Epithelial cell of umbilical artery (primary cell): ENCODE measurements around the gene ANKZF1. TPM values are rescaled to one million over a fixed set of nuclear protein-coding genes. Genes with fewer than 3 reads are reported as not detected.

ENCODE experiments used
- total RNA-seq: library from RNA; depleted of rRNA; stranded (reverse); fragments of >200 nt; gene quantifications from 2 replicates; pipeline ENCODE4 v1.2.3, GENCODE V29; 2014

ANKZF1 gene, protein sequence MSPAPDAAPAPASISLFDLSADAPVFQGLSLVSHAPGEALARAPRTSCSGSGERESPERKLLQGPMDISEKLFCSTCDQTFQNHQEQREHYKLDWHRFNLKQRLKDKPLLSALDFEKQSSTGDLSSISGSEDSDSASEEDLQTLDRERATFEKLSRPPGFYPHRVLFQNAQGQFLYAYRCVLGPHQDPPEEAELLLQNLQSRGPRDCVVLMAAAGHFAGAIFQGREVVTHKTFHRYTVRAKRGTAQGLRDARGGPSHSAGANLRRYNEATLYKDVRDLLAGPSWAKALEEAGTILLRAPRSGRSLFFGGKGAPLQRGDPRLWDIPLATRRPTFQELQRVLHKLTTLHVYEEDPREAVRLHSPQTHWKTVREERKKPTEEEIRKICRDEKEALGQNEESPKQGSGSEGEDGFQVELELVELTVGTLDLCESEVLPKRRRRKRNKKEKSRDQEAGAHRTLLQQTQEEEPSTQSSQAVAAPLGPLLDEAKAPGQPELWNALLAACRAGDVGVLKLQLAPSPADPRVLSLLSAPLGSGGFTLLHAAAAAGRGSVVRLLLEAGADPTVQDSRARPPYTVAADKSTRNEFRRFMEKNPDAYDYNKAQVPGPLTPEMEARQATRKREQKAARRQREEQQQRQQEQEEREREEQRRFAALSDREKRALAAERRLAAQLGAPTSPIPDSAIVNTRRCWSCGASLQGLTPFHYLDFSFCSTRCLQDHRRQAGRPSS
- 17.2 and 23.1 TPM in 2 replicates for total RNA-seq

GRCh38 chr2:219229305-219230058 is at the start of gene ANKZF1, which contains the start of gene ATG9A:
ANKZF1 (plus strand) TSS chr2:219229806; CDS start chr2:219230258, 452 bp downstream.
ATG9A (minus strand) TSS chr2:219229636; CDS start chr2:219228024, 1,612 bp downstream.

DNA sequence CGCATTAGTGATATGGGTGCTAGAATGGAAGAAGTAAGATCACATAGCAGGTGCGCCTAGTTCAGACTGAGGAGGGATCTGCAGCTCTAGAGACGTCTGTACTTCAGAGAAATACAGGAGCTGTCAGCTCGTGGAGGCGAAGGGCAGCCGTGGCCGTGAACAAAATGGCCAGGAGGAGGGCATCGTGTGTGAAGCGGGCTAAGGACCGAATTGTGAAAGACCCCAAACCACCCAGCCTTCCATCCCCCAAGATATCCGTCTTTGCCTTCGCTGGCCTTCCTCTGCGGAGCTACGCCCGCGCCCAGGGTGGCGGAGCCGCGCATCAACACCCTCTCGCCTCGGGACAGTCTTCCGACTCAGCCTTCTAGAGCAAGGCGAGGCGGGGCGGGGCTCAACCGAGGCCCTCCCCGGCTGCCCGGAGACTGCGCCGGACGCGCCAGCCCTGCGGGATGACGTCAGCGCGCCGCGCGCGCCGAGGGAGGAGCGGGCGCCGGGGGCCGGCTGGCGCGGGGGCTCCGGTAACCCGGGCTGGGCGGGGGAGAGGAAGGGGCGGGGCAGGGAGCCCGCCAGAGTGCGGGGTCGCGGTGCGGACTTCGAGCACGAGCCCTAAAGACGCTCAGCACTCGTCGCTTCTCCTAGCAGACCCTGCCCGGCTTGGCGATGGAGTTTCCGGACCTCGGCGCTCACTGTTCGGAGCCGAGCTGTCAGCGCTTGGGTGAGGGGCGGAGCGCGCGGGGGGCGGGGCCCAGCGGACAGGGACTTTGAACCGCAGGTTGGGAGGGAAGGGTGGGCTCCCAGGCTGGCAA is 23.1 kb upstream of the ANKZF1 start, which contains the start of gene ZFAND2B:
TSS of gene ZFAND2B (plus strand) at position 455 of the 806 bp plus-strand sequence. CDS start at position 661, 206 bp downstream.

DNA sequence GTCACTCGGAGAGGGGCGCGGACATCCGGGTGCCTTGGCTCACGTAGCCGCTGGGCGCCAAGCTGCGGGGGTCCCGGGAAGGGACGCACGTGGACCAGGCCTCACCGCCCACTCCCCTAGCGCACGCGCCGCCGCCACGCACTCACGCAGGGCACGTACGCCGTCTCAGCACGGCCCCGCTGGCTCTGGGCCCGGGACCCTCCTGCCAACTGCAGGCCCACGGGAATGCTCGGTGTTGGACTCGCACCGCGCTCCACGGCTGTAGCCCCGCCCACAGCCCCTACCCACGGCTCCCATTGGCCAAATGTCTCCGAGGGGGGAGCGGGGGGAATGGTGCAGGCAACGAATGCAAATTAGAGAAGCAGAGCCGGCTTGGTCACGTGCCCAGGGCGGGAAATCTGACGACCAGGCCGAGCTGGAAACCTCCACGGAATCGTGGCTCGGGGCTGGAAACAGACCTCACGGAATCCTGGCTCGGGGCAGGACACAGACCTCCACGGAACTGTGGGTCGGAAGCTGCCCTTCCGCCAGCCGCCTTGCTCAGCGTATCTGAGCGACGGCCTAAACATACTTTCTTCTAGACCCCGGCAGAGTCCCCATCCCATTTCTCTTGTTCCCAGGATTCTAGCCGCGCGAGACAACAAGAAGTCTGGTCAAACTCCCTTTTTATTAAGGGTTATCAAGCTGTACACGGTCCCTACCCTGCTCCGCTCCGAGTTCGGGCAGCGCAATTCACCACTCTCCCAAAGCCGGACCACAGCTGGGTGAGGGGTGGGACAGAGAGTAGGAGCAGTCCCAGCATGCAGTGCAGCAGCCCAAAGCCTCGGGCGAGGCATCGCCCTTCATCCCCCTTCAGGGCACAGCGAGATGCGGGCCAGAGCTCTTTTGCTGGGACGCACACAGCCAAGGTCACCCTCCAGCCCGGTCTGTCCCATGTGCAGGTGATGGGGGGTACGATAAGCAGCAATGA is 10.6 kb upstream of the ANKZF1 start, which contains the start of gene ABCB6:
TSS of gene ABCB6 (minus strand) at position 227 of the 970 bp plus-strand sequence. CDS start 285 bp downstream, outside the sequence.

DNA sequence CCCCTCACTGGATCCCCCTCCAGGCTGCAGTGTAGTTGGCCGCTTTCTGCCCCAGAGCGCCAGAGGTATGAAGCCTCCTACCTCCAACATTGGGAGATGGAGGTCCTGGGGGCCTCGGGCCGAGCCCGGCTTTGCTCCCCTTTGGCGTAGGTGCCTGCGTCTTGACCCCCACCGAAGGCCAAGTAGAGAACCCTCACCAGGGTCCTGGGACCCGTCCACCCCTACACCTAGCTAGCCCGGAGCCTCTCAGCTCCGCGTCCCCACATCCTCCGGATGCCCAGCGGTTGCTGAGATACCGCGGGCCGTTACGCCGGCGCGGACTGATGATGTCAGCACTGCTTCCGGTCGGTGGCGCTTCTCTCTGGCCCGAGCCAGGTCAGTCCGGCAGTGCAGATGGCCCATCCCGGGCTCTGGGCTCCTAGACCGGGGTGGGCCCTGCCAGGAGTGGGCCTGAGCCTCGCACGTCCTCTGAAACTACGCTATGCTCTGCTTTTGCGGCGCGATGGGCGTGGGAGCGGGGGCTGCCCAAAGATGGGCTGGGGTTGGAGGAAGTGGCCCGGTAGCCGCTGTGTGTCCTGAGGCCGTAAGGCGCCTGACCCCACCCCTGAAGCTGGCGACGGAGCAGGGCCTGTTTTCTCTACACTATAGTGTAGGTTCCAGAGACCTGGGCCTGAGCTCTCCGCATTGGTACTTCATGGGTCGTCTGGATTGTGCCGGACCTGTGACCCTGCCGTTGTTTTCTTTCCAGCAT is 15.7 kb downstream of the ANKZF1 start, which contains the start of the genes GLB1L and STK16:
TSS of gene GLB1L (minus strand) at position 297 of the 751 bp plus-strand sequence. CDS start 1,871 bp downstream, outside the sequence.
TSS of gene STK16 (plus strand) at position 332 of the 751 bp plus-strand sequence. CDS start 521 bp downstream, outside the sequence.

GRCh38 chr2:219252900-219253752 is 23.5 kb downstream of the ANKZF1 start, which contains the start of gene TUBA4B:
TUBA4B (plus strand) TSS chr2:219253243; CDS start chr2:219253408, 165 bp downstream.

GRCh38 chr2:219253753-219254589 is 24.4 kb downstream of the ANKZF1 start, which contains the start of gene TUBA4A:
TUBA4A (minus strand) TSS chr2:219253918; CDS start chr2:219253858, 60 bp downstream.

DNA sequence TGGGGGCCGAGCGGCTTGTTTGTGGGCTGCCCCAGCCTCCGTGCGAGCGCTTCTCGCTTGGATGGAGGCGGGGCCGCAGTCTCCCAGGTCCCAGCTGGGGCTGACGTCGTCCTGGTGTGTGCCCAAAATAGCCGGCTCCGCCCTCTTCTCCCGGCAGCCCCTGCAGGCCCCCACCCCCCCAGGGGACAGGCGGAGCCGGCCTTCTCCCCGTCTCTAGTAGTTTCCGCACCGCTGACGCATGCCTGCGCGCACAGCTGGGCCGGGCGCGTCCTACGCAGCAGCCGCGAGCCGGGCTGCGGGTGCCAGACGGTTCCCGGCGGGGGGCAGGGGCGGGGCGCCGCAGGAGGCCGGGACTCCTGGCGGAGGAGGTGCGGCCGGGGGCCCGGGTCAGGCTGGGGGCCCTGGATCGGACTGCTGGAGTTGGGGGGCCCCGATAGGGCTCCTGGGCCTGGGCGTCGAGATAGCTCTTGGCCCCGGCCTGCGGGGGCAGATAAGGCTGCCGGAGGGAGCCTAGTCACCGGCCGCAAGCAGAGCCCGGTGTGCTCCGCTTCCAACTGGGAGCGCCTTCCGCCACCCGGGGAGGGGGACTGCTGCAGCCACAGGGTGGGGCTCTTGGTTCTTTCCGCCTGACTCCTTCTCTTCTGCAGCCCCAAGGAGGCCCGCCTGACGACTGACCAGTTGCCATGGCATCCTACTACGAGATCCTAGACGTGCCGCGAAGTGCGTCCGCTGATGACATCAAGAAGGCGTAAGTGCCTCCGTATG is 49.7 kb downstream of the ANKZF1 start, which contains the start of gene DNAJB2:
TSS of gene DNAJB2 (plus strand) at position 216 of the 765 bp plus-strand sequence. CDS start at position 684, 468 bp downstream.

Other genes with a start within 250 kb of the ANKZF1 start
- gene FEV, start 244.6 kb upstream of the ANKZF1 start, total RNA-seq, result not detected in 2 replicates
- not detected in 2 replicates for gene CRYBA2, start 236.4 kb upstream of the ANKZF1 start, total RNA-seq
- gene CFAP65, start 188.3 kb upstream of the ANKZF1 start, total RNA-seq, result not detected in 2 replicates
- gene IHH, start 168.9 kb upstream of the ANKZF1 start, total RNA-seq, result not detected in 2 replicates
- 13.0 and 16.1 TPM in 2 replicates for gene NHEJ1, start 69.0 kb upstream of the ANKZF1 start, total RNA-seq
- gene SLC23A3, start 59.8 kb upstream of the ANKZF1 start, total RNA-seq, result 0.65 and 1.1 TPM in 2 replicates
- 15.3 and 19.3 TPM in 2 replicates for gene CNPPD1, start 52.9 kb upstream of the ANKZF1 start, total RNA-seq
- 40.9 and 60.9 TPM in 2 replicates for gene RETREG2, start 51.5 kb upstream of the ANKZF1 start, total RNA-seq
- gene ZFAND2B, start 23.0 kb upstream of the ANKZF1 start, total RNA-seq, result 21.4 and 21.6 TPM in 2 replicates
- 23.7 and 44.2 TPM in 2 replicates for gene ABCB6, start 10.8 kb upstream of the ANKZF1 start, total RNA-seq
- 31.2 and 31.5 TPM in 2 replicates for gene ATG9A, start 170 bp upstream of the ANKZF1 start, total RNA-seq
- 4.0 and 6.2 TPM in 2 replicates for gene GLB1L, start 15.6 kb downstream of the ANKZF1 start, total RNA-seq
- gene STK16, start 15.7 kb downstream of the ANKZF1 start, total RNA-seq, result 23.7 and 42.6 TPM in 2 replicates
- gene TUBA4B, start 23.4 kb downstream of the ANKZF1 start, total RNA-seq, result not detected in 2 replicates
- gene TUBA4A, start 24.1 kb downstream of the ANKZF1 start, total RNA-seq, result 5.3 and 8.8 TPM in 2 replicates
- 13.2 and 13.3 TPM in 2 replicates for gene DNAJB2, start 49.6 kb downstream of the ANKZF1 start, total RNA-seq
- gene PTPRN, start 79.6 kb downstream of the ANKZF1 start, total RNA-seq, result under 0.01 and 1.5 TPM in 2 replicates
- gene RESP18, start 102.9 kb downstream of the ANKZF1 start, total RNA-seq, result not detected in 2 replicates
- gene DNPEP, start 158.1 kb downstream of the ANKZF1 start, total RNA-seq, result 47.4 and 60.8 TPM in 2 replicates
- under 0.01 and 1.2 TPM in 2 replicates for gene DES, start 188.6 kb downstream of the ANKZF1 start, total RNA-seq
- gene SPEG, start 205.0 kb downstream of the ANKZF1 start, total RNA-seq, result 0.30 and 0.32 TPM in 2 replicates